HG03097 (cell line): ENCODE measurements around the gene CDHR2.

Experiments
- ATAC-seq: cut with Tn5 transposase; IDR thresholded peaks from one replicate; pipeline ENCODE4 v1.9.1; 2021; ENCODE audit not compliant: unreplicated experiment, low FRiP score

Gene CDHR2

DNA sequence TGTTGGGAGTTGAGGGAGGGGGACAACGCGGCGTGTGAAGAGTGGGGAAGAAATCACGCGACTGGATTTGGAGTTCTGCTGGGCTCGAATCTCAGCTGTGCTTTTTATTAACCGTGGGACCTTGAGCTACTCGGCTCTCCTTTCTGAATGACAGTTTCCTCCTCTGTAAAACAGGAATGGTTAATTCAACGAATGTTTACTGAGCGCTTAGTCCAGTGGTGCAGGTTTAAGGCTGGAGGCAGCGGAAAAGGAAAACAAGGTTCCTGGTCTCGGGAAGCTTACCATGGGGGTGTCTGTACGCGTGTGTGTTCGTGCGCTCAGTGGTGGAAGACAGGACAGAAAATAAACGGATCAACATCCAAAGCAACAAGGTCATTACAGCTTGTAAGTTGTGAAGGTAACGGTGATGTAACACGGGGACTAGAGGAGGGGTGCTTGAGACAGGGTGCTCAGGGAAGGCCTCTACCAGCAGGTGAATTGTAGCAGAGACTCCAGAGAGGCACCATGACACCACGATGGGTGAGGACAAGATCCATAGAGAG lies 81.6 kb downstream of the CDHR2 start:
- no peak for ATAC-seq

DNA sequence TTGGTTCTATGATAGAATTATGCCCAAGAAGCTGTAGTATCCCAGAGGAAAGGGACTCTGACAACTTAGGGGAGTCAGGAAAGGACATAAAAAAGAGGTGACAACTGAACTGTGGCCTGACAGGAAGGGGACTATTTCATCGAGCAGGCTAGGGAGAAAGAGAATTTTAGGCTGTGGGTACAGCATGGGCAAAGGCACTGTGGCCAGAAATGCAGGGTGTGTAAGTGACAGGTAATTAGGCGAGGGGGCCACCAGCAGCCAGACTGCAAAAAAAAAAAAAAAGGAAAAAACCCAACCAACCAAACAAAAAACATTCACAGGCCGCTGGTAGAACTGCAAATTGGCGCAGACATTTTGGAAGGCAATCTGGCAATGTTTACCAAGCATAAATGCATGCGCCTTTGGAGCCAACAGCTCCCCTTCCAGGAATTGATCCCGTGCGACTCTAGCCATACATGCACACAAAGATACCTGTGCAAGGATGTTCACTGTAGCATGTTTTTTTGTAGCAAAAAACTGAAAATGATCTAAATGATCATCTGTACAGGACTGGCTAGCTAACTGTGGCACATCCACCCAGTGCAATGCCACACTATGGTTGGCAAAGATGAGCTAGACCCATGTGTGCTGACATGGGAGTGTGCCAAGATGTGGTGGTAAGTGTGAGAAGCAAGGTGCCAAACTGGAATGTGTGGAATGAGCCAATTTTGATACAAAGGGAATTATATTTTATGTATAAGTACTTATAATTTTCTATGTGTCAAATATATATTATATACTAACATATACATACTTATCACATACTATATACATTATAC lies 82.5 kb downstream of the CDHR2 start:
- ATAC-seq, result no peak

DNA sequence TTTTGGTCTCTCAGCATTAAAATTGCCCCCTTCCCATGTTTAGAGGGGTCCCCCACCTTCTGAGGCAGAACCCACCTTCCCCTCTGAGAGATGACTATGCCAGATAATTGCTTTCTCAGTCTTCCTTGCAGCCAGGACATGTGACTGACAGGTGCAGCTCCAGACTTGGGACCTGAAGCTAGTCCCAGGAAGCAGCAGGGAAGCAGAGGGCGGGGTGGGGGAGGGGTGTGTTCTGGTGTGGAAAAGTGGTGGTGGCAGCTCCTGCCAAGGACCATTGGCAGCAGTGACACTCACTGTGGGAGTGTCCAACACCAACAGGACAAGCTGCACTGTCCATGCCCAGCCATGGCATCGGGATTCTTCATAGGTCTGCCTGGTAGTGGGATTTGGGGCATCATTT lies 83.6 kb downstream of the CDHR2 start:
- no peak for ATAC-seq

DNA sequence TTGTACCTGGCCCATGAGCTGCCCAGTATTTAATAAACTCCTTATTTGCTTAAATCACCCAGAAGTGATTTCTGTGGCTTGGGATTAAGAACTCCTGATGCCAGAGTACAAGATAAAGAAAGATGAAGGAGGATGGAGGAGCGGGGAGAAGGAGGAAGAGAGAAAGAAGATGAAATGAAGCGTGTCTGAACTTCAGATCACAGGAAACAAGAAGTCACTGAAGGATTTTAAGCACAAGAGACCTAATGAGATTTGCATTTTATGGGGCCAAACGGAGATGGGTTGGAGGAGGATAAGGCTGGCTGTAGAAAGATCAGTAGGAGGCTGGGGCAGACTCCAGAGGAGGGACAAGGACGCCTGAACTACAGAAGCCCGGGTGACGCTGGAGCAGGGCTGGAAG lies 84.5 kb downstream of the CDHR2 start:
- no peak for ATAC-seq

DNA sequence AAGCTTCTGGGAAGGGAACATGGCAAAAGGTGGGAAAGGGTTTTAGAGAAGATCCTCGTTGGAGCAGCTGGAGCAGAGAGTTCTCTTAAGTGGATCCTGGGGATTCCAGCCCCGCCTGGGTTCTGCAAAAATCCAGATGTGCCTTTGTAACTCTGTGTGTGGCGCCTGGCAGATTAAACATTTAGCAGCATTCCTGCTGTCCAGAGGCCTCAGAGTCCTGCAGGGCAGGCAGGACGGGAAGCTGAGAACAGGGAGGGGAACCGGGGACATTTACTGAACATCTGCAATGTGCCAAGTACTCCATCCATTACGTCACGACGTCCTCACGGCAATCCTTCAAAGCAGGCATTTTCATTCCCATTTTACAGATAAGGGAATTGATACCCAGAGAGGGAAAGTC lies 87.3 kb downstream of the CDHR2 start:
- no peak for ATAC-seq

DNA sequence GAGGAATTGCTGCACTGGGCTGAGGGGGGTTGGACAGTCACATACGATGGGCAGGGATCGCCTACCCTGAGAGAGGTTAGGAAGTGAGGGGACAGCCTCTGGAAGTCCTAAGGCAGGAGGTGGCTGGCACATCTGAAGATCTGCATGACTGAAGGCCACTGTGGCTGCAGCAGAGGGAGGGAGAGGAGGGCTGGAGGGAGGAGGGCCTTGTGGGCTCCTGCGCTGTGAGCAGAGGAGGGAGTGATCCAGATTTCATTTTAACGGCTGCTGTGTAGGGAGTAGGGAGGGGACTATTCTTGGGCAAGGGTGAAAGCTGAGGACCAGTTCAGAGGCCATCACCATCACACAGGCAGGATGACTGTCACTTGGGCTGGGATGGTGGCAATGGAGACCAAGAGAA lies 88.4 kb downstream of the CDHR2 start:
- ATAC-seq, result no peak

DNA sequence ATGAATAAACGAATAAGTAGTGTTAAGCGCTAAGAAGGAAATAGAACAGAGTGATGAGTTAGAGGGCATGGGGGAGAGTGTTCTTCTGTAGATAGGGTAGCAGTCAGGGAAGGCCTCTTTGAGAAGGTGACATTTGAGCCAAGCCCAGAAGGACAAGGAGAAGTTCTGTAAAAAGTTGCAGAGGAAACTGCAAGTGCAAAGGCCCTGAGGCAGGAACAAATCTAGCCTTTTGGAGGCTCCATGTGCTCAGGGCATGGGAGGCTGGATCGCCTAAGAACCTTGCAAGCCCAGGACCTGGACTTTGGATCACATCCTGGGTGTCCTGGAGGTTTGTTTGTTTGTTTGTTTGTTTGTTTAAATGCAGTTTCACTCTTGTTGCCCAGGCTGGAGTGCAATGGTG lies 89.3 kb downstream of the CDHR2 start:
- ATAC-seq, result no peak

DNA sequence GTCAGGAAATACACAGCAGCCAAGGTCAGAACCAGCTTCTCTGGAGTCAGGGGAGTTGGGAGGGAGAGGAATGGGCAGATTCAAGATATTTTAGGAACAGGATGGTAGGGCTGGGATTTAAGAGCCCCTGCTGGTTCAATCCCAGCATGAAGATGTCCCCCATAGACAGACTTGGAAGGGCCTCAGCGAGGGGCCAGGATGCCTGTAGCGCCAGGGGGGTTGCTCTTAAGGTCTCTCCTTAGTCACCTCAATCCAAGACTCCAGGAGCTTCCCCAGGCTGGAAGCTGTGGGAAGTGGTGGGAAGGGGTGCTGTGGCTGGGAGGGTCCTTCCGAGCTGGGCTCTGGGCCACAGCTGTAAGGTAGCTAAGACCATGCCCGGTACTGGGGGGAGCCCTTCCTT lies 90.1 kb downstream of the CDHR2 start:
- ATAC-seq, result no peak

DNA sequence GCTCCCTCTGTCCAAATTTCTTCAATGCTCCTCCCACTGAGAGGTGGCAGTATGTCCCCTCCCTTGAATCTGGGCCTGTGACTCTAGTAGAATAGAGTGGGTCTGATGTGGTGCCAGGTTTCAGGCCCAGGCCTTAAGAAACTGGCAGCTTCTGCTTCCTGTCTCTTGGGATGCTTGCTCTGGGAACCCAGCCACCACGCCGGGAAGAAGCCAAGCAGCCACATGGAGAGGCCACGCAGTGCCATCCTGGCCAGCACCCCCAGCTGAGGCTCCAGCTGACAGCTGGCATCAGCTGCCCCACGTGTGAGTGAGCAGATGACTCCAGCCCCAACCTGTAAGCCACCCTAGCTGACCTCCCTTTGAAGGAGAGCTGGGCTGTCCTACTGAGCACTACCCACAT lies 90.8 kb downstream of the CDHR2 start:
- ATAC-seq, result no peak

DNA sequence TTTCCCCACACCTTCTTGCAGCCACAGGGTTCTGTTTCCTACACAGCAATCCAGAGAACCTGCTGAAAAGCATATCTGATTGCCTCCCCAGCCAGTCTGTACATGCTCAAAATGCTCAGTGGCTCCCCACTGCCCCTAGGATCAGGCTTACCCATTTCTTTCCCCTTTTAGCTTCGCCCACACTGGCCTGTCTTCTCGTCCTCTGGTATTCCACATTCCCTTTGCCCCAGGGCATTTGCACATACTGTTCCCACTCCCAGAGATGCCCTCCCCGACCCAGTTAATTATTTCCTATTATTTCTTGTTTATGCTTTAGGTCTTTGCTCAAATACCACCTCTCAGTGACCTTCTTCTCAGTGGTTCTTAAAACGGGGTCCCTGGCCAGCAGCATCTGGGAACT lies 91.5 kb downstream of the CDHR2 start:
- ATAC-seq, result no peak

DNA sequence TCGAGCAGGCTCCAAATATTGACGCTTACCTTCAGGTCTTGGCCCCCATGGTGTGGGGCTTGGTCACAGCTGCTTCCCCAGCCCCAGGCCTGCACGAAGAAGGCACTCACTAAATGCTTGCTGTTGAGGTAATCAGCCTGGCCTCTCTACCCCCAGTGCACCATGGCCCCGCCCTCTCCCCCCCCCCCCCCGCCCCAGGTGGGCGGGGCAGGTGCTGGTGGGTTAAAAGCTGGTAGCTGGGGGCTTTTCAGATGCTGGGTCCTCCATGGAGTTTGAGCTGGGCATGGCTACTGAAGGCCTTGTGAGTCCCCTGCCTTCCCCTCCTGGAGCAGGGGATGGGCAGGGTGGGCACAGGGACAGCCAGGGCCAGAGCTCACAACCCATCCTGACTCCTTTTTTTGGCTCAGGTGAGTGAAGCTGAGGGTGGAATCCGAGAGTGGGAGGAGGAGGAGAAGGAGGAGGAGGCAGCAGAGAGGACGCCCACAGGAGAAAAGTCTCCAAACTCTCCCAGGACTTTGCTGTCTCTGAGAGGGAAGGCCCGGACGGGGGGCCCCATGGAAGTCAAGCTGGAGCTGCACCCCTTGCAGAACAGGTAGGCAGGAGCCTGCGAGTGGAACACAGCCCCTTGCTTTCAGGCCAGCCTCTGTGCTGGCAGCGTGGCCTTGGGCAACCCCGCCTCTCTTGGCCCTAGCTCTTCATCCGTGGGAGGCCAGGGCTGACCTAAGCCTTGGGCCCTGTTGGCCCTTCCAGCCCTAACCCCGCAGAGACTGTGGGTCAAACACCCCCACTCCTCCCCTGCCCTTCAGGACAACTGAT lies 93.7 kb downstream of the CDHR2 start:
- no peak for ATAC-seq

DNA sequence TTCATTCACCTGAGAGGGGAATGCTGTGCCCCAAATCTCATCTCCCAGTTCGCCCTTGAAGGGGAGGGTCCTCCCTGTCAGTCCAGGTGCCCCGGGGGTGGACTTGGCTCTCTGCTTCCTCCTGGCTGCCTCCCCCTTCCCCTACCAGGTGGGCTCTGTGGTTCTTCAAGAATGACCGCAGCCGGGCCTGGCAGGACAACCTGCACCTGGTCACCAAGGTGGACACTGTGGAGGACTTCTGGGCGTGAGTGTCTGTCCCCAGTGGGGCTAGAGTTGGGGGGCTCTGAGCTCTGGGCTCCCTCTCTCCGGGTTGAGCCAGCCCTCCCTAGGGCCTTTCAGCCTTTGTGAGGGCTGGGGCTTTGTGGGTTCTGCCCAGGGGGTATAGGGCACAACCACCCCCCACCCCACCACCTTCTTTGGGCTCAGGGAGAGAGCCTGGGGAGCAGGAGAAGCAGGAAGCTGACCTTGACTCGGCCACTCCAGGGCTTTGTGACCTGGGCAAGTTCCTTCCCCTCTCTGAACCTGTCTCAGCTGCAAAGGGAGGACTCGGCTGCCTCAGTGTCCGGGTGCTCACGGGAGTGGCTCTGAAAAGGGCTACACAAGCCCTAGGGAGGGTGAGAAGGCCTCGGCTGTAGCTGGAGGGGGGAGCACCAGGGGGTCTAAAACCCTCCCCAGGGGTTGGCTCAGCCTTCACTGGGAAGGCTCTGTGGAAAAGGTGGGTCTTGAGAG lies 94.5 kb downstream of the CDHR2 start:
- no peak for ATAC-seq

DNA sequence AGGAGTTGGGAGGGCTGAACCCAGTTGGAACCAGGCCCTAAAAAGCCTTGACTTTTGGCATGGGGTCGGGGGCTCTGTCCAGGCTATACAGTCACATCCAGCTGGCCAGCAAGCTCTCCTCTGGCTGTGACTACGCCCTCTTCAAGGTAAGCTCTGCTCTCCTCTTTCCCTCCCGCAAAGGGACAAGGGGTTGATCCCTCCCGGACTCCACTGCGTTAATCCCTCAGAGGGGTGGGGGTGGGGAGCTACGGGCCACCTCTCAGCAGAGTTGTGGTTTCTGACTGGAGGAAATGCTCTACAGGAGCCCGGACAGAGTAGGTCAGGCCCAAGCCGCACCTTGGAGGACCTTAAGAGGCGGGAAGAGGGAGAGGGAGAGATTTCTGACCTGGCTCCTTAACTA lies 95.2 kb downstream of the CDHR2 start:
- ATAC-seq, result no peak

DNA sequence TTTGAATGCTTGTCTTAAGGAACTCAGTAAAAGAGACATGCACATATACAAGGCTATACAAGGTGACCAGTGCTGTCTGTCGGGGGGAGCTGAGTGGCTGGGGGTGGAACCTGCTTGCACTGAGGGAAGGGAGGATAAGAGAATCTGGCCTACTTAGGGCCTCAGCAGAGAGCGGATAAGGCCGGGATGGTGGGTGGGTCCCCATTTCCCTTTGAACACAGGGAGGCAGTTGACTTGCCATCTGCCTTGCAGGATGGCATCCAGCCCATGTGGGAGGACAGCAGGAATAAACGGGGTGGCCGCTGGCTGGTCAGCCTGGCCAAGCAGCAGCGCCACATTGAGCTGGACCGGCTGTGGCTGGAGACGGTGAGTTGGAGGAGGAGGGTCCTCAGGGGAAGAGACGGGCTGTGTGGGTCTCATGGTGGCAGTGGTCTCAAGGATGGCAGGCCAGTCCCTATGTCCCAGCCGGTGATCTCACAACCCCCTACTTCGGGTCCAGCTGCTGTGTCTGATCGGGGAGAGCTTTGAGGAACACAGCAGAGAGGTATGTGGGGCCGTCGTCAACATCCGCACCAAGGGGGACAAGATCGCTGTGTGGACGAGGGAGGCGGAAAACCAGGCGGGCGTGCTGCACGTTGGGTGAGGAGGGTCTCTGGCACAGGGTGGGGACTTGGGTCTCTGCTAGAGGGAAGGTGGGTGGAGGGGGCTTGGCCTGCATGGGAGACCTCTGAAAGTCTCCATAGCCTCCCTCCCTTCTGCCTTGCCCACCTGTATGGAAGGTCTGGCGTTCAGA lies 95.9 kb downstream of the CDHR2 start:
- ATAC-seq, result no peak
